ENCODE data around the gene PTPN18.
A peak's percentile ranks its signal among the peaks of the same experiment; 100 is the strongest.
"Not testable (repeated sequence)": the region's sequence is repeated elsewhere in the genome, so short reads cannot be mapped to it uniquely, and the experiment has no call there.

PTPN18 gene, protein sequence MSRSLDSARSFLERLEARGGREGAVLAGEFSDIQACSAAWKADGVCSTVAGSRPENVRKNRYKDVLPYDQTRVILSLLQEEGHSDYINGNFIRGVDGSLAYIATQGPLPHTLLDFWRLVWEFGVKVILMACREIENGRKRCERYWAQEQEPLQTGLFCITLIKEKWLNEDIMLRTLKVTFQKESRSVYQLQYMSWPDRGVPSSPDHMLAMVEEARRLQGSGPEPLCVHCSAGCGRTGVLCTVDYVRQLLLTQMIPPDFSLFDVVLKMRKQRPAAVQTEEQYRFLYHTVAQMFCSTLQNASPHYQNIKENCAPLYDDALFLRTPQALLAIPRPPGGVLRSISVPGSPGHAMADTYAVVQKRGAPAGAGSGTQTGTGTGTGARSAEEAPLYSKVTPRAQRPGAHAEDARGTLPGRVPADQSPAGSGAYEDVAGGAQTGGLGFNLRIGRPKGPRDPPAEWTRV

DNA sequence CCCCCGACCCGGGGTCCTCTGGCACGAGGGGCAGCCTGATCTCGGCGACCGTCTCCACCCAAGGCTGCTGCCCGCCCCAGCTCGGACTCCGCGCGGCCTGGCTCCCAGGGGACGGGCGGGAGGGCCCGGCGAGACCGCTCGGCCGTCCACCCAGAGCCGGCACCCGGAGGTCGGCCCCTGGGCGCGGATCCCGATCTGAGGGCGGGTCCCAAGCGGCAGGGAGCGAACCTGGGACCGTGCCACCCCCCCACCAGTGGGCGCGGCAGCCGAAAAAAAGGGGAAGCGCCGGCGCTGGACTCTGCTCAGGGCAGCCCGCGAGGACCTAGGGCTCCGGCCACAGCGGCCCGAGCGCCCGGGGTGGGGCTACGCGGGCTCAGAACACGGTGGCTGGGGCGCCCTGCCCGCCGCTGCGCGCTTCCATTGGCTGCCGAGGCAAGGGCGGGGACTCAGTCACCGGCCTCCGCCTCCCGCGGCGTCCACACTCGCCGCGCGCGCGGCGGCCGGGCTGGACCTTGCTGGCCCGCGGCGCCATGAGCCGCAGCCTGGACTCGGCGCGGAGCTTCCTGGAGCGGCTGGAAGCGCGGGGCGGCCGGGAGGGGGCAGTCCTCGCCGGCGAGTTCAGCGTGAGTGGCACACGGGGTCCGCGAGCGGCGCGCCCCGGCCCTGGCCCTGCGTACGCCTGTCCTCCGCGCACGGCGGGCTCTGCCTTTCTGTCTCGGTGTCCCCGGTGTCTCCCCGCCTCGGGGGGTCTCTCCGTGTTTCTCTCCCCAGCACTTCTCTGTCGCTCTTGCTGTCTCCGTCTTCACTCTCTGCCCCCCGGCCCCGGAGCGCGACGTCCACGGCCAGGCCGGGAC lies at the start of gene PTPN18:
Gene PTPN18 (plus strand): TSS at position 479 of the 854 bp plus-strand sequence. CDS start 52 bp downstream, at position 531.
- peak; percentile 55 to 95 for DNase-seq

DNA sequence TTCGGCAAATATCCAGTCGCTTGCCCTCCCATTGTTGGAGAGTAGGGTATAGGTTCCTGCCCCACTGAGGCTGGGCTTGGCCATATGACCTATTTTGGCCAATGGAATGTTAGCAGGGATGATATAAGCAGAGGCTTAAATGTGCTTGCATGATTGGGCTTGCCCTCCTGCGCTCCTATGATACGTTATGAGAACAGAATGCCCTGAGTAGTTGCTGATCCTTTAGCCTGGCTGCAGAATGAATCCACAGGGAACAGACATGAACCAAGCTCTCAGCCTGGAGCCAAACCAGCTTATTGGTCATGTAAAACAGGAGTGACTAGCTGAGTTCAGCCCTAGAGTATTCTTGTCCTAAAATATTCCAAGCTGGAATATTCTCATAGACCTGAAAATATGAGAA lies 48.0 kb upstream of the PTPN18 start:
- no peak for DNase-seq

DNA sequence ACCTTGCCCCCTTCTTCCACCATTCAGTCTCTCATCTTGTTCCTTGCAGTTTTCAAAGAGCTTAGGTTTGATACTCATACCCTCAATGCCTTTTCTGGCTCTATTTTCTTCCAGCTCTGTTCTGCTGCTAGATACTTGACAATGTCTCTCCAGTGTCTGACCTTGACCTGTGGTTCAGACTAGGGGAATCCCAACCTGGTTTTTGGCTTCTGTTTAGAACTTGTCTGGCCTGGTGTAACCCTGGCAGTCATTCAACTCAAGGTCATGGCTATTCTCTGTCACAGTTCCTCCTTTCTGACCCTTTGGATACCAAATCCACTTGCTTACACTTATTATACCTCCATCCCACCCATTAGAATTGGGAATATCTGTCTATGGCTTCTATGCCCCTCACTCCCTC lies 45.0 kb upstream of the PTPN18 start:
- DNase-seq, result no peak

DNA sequence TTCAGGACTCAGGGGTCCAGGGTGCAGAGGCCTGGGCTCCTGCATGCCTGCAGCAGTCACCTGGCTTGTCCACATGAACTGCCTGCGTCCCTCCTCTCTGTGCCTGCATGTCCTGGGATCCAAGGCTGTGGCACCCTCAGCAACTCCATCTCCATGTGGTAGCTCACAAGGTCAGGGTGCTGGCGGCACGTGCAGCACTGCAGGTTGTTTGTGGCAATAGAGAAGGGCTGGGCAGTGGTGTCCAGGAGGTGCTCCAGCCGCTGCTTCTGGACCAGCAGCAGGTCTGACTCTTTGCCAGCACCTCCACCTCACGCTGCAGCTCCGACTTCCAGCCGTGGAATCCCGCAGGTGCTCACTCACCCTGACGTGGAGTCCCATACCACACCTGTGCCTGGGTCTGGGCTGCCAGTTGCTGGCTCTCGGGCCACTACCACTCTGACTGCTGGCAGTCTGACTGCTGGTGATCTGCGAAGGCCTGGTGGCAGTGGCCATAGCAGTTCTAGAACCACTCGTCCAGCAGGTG lies 42.0 kb upstream of the PTPN18 start:
- DNase-seq, result no peak

DNA sequence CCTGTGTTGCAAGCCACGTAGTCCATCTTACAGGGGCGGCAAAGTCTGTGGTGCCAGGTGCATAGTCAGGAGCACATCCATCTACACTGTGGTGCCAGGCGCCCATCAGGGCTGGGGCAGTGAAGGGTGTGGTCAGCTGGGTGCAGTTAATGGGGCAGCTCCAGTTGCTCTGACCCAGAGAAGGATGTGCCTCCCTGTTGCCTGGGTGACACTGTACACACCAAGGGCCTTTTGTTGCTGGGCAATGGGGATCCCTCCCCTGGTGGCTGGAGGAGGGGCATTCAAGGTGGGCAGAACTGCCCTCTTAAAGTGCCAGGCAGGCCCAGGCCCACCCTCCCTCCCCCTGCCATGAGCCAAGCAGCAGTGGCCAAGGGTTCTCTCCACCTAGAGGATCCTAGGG lies 41.5 kb upstream of the PTPN18 start:
- no peak for DNase-seq

DNA sequence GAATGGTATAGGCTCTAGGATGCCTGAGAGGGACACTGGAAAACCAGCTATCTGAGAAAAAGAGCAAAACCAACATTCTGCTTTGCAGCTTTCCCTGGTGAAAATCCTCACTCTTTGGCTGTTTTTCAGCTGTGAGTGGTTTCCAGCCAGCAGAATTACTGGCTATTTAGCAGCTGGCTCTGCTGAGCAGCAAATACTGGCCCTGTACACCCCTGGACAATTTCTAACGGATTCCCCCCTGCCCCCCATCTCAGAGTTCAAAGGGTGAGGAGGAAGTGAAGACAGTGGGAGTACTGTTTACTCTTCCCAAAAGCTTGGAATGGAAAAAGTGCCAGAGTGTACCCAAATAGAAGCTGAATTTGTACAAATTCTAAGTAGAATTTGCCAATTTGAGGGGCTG lies 39.3 kb upstream of the PTPN18 start:
- no peak for DNase-seq

DNA sequence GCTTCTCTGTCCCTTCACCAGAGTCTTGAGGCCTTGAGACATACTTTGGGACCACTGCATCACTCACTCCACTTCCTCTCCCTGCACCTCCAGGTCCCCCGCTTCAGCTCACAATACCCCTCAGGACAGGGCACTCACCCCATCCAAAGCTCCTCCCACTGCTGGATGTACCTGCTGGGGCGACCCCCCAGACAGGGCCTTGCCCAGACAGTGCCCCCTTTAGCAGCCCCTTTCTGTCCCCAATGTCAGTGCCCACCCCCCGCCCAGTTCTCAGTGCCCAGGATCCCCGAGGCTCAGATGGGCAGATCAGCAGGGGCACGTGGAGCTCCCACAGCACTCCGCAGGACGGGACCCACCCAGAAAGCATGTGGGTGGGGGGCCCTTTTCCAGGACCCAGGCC lies 37.0 kb upstream of the PTPN18 start:
- DNase-seq, result no peak

DNA sequence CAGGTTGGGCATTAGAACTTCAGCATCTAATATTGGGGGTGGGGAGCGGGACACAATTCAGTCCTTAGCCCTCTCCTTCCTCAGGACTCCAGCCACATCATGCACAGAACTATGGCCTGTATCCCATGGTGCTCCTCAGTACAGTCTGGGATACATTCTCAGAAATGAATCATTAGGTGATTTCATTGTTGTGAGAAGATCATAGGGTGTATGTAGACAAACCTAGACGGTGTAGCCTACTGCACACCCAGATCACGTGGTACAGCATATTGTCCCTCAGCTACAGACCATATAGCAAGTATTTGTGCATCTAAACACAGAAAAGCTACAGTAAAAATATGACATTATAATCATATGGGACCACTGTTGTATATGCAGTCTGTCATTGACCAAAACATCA lies 36.3 kb upstream of the PTPN18 start:
- DNase-seq, result no peak

DNA sequence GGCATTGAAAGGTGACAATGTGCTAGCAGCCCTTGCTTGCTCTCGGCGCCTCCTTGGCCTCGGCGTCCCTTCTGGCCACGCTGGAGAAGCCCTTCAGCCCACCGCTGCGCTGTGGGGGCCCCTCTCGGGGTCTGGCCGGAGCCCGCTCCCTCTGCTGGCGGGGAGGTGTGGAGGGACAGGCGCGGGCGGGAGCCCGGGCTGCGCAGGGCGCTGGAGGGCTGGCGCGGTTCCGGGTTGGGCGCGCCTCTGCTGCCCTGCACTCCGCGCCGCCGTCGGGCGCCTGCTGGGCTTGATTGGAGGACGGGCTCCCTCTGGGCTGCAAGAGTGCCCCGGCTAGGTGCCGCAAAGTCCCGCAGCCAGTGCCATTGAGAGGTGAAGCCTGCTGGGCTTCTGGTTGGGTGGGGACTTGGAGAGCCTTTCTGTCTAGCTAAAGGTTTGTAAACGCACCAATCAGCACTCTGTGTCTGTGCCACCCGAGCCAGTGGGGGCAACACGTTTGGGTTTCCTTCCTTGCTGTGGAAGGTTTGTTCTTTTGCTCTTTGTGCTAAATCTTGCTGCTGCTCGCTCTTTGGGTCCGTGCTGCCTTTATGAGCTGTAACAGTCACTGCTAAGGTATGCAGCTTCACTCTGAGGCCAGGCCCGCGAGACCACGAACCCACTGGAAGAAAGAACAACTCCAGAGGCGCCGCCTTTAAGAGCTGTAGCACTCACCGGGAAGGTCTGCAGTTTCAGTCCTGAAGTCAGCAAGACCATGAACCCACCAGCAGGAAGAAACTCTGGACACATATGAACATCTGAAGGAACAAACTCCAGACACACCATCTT lies 27.9 kb upstream of the PTPN18 start:
- DNase-seq, result no peak

DNA sequence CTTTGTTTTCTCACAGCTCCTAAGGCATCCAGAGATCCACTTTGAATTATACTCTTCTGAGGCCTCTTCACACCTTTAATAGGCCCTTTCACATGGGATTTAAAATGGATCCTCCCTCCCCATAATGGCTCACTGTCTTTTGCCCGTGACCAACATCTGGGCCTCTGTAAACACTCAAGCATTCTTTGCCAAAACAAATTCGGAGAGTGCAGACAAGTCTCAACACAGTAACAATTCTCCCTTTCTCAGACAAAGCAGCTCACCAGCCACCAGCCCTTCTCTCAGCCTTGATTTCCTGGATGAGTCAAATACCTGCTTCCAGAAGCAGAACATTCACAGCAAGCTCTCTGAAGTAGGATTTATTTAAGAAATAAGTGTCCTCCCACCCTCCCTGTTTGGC lies 27.1 kb upstream of the PTPN18 start:
- DNase-seq, result peak in 1 of 2 experiments; percentile 5

DNA sequence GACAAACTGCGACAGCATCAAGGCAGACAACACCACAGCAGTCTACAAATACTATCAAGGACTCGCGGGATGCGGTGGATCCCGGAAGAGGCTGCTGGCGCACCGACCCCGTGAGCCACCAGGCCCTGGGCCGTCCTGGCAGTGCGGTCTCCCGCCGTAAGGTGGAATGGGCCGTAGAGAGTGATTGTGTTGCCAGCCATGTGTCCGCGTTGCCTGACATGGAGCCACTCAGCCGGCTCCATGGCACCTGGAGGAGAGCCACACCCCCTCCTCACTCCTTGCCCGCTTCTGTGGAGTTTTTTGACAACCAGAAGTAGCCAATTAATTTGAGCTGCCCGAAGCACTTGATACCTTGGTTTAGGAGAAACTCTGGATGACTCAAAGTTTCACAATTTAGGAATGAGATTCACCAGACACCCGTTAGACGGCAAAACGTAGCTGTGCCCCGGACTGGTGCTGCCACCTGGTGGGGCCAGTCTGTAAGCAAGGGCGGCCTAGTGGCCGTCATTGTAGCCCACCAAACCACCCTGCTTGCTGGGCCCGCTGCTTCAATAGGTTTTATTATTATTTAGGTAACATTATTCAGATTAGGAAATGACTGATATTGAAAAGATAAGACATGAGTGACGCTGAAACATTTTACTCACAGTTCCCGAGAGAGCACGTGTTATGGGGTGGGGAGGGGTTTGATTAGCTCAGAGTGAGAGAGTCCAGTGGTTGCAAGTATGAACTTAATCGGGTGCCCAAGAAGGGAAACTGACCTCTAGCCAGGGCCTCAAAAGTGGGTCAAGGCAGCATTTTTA lies 23.4 kb upstream of the PTPN18 start:
- DNase-seq, result peak in 1 of 2 experiments; percentile 81

DNA sequence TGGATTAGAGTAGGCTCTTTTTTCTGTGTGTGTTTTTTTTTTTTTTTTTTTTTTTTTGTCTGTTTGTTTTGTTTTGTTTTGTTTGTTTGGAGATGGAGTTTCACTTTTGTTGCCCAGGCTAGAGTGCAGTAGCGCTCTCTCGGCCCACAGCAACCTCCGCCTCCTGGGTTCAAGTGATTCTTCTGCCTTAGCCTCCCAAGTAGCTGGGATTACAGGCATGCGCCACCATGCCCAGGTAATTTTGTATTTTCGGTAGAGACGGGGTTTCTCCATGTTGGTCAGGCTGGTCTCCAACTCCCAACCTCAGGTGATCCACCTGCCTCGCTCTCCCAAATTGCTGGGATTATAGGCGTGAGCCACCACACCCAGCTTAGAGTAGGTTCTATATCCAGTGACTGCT lies 22.6 kb upstream of the PTPN18 start:
- DNase-seq, result not testable (repeated sequence)

DNA sequence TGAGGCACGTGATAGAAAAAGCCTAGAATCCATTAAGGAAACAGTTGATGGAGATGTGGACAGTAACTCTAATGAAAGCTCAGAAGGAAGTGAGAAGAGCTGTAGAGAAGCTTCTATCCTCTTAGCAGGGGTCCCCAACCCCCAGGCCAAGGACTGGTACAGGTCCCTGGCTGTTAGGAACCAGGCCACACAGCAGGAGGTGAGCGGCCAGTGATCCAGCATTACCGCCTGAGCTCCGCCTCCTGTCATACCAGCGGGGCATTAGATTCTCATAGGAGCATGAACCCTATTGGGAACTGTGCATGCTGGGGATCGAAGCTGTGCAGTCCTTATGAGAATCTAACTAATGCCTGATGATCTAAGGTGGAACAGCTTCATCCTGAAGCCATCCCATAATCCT lies 21.8 kb upstream of the PTPN18 start:
- DNase-seq, result no peak

DNA sequence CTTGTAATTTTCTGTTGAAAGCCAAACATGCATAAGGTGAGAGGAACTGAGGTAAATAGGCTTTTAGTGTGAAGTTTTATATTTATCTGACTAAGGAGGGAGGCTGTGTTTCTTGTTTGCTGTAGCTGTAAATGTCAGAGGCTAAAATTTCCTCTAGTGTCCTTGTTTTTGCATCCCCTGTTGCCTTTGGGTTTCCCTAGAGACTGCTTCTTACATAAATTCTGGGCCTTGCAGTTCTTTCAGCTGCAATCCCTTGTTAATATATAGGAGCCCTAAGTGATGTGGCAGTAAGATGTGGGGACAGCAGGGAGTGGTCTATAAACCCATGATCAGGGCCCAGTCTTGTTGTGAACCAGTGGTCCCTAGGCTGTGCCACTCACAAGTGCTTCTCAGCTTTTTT lies 20.6 kb upstream of the PTPN18 start:
- no peak for DNase-seq

DNA sequence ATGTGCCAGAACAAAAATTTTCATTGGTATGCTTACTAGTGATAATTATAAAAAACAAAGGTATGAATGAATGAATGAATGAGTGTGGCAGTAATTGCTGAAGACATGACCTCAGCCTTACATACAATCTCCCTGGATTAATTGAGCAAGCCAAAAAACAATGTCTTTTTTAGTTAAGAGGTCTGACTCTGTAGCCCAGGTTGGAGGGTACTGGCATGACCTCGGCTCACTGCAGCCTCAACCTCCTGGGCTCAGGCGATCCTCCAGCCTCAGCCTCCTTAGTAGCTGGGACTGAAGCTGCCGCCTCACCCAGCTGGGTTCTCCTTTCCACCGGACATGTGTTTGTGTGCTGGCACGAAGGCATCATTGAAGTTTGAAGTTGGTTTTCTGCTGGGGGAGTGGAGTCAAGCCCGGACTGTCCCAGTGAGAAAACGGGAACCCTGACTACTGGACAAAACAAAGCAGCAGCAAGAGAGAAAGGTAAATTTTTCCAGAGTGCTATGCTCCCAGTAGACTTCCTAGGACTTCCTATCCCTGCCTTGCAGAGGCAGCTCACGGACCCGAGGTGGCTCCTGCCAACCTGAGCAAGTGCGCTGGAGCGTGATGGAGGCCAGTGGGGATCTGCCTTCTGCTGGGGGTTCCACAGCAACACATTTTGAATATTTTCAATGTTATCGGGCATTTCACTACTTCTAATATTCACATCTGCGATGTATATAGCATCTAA lies 19.5 kb upstream of the PTPN18 start:
- DNase-seq, result no peak

DNA sequence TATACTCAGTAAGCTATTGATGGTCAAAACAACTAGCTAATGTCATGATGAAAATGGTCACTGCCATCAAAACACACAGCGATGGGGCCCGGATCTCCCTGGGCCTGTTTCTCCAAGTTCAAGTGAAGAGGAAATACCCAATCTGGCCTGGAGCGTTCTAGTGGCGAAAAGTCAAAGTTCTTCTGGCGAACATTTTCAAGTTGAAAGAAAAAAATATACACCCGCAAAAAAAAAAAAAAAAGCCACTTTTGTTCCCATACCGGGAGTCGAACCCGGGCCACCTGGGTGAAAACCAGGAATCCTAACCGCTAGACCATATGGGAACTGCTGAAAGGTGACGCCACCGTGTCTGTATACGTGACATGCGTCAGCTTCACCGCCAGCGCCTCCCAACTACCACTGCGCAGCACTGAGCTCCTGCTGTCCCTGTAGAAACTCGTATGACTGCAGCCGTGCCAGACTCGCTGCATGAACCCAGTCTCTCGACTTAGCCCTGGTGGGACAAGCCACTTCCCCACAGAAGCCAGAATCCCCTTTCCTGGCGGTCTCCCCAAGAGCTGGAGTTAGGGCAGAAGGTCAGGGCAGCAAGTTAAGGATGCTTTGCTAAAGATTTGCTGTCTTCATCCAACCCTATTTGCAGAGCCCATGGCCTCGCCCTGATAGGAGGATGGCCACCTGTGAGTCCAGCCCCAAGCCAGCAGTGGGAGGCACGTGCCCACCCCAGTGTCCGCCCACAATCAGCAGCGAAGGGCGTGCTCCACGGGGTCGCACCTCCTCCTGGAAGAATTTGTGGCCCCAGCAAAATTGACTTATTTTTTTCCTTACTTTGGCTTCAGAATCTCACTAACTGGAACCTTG lies 18.8 kb upstream of the PTPN18 start:
- DNase-seq, result peak; percentile 86 to 89

DNA sequence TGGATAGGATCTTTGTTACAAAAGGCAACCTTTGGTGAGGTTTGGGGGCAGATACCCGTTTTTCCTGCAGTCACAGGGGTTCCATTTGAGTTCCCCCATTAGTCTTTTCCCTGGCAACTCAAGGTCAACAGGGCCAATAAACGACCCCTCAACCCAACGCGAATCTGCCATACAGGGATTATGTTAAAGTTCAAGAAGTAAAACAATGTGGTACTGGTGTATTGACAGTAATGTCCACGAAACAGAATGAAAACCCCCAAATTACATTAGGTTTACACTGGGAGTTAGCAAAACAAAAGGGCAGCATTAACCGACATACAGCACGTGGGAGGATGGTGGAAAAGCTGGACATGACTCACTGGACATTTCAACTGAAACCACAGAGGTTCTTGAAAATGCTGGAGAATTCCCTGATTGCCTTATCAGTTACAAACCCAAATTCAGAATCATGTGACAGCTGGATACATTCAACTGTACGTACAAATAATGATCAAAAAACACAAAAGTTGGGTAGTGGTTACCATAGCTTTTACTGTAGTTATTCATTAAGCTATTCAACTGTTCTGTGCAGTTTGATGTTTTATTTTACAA lies 18.0 kb upstream of the PTPN18 start:
- no peak for DNase-seq

DNA sequence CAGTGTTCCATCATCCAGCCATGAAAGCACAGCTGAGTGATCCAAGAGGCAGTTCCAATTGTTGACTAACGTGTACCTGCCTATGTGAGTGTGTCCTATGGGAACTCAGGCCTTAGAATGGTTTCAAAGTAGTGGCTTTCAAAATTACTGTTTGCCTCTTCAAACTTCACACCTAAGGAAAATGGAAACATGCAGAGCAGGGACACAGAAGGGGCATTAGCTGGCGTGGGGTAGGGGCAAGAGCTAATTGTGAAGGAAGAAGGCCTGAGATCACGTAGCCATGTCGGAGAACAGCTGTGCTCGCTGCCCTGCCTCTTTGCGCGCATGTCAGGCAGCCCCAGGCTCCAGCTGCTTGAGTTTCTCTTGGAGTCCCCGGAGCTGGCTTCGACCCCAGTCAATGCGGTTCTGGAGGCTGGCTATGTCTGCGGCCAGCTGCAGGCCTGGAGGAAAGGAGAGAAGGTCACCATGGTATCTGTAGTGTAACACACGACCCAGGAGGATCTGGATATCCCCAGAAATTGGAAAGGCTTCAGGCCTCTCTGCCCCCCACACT lies 17.0 kb upstream of the PTPN18 start:
- no peak for DNase-seq

Data from NCI-H526 (cell line).